Fibroblast of peridontal ligament (primary cell): ENCODE measurements around the gene FOXD4L3.
"Not testable (repeated sequence)": the region's sequence is repeated elsewhere in the genome, so short reads cannot be mapped to it uniquely, and the experiment has no call there.

ENCODE experiments used
- DNase-seq: peaks from one replicate; pipeline ENCODE4 v3.0.0-alpha.2; 2010; ENCODE audit errors: extremely low read depth

FOXD4L3 gene

DNA sequence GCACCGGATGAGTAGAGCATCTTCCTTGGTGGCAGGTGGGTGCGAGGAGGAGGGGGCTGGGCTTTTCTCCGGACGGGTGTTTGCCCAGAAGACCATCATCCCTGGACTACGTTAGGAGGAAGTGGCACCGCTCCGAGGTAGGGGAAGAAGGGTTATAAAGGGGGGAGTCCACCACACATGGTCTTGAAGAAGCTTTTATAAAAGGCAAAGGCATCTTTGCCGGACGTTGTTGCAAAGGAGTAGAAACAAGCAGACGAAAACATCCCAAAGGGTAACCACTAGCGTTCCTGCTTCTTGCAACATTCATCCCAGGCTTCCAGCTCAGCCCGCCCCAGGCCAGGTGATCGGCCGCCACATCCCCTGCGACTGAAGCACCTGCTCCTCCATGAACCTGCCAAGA lies at the start of gene FOXD4L3:
Gene FOXD4L3, plus strand, starts transcription at position 301 of the 400 bp plus-strand sequence. Its CDS starts 85 bp downstream, at position 386.
- DNase-seq: not testable (repeated sequence)

DNA sequence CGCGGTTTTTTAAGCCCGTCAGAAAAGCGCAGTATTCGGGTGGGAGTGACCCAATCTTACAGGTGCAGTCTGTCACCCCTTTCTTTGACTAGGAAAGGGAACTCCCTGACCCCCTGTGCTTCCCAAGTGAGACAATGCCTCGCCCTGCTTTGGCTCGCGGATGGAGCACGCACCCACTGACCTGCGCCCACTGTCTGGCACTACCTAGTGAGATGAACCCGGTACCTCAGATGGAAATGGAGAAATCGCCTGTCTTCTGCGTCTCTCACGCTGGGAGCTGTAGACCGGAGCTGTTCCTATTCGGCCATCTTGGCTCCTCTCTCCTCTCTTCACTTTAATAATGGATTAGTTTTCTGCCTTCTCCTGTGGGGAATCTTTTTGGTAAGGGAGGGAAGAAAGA lies 21.6 kb upstream of the FOXD4L3 start:
- not testable (repeated sequence) for DNase-seq

DNA sequence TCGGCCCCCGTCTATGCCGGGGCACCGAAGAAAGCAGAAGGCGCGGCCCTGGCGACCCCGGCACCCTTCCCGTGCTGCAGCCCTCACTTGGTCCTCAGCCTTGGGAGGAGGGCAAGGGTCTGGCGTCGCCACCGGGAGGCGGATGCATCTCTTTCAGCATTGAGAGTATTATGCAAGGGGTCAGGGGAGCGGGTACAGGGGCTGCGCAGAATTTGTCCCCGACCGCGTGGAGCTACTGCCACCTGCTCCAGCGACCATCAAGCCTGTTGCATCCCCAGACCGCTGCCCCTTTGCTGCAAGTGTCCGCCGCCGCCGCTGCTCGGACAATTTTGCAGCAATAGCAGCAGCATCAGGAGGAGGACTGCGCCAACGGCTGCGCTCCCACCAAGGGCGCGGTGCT lies 1.1 kb downstream of the FOXD4L3 start:
- DNase-seq: not testable (repeated sequence)

DNA sequence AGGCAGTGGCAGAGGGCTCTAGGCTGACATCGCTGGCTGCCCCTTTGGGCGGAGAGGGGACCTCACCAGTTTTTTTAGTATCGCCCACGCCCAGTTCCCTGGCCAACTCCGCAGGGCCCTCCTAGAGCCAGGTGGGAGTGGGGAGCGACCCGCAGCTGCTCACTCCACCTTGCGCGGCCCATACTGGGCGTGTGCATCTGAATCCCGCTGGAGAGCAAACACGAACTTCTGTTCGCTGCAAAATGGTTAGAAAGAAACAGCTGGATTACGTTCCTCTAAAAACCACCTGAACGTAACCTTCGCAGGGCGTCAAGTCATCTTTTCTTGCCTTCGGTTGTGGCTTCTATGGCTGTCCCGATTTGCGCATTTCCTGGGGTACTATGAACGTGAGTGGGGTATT lies 1.5 kb downstream of the FOXD4L3 start:
- not testable (repeated sequence) for DNase-seq

DNA sequence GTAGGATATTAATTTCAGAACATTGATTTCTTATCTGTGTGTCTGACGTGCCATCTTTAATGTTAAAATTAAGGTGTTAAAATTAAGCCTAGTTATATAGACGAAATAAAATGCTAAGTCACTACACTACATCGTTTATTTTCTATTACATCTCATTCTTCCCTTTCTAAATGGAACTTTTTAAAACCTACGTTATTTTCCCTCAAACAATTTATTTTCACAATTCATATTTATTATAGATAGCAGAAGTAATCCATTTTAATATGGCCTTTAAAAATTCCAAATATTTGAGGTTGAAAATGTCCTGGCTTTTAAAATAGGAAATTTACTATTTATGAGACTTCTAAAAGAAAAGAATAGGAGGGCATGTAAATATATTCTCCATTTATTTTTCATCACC lies 2.1 kb downstream of the FOXD4L3 start:
- DNase-seq: not testable (repeated sequence)

DNA sequence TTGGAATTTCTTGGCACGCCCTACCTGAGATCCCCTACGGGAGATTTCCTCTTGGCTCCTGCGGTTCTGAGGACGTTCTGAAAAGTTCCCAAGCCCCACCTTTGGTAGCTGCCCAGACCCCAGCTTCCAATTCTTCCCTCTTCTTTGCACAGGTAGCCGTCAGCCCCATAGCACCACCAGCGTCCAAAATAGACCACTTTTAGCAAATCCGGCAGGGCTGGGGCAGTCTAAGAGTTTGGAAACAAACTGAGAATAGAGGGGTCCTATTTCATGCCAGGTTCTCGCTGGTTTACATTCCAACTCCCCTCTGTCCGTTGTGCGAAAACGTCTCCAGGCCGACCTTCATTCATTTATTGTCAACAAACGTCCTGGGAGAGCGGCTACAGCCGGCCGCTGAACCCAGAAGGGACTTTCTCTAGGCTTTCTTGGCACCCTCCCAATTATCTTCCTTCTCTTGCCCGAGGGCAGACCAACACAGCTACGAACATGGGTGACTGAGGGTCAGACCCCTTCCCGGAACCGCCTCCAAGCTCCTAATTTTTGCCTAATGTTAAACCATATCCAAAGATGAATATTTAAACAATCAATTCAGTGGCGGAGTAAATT lies 3.1 kb downstream of the FOXD4L3 start:
- not testable (repeated sequence) for DNase-seq

DNA sequence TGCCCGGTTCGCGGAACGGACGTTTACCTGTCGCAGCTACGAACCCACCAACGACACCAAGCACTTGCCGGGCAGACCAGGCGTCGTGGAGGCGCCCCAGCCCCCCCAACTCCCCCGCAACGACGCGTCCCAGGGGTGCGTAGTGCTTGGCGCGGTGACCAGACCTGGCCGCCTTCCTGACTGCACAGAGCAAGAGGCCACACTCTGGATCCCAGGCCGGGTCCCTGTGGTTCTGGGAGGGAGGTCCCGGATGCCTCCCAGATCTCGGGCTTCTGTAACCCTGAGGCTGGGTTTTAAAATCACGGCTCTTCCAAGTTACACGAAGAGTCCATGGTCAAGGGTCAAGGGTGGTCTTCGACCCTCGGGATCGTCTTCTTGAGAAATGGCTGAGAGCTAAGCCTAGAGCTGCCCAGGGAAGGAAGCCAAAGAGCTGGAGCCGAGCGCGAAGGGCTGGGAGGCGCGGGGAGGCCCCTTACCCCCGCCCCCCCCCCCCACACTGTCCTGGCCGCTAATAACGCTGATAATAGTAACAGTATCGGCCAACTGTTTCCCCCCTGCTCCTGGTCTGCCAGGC lies 3.8 kb downstream of the FOXD4L3 start:
- DNase-seq: not testable (repeated sequence)

DNA sequence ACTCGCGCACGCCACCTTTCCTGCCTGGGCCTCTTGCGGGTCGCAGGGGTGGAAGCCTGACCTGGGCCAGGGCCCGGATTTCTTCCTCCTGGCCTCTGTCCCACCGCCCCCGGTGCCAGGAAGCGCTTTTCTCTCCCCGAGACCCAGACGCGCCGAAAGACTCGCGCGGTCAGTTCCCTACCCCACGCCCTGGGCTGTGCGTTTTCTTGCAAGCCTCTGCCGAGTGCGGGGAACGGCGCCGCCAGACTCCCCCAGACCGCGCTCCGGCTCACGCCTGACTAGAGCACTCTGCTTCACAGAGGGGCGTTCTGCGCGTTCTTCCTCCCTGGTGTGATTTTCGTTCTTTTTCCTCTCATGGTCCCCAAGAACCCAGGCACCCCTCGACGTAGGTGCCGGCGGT lies 4.5 kb downstream of the FOXD4L3 start:
- DNase-seq: not testable (repeated sequence)

DNA sequence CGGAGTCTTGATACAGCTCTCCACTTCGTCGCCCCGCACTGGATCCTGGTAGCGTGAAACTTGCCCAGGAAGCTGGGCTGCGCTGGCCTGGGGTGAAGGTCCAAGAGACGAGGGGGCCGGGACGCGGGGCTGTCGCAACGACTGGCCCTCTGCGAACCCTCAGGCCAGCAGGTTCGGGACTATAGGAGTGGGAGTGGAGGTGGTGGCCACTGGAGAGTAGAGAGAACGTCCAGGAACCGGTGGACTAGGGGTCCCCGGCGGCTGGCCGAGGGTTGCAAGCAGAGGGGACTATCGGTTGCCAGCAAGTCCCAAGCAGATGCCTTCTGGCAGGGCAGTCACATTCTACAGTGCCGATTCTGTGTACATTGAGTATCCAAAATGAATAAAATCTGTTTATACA lies 5.0 kb downstream of the FOXD4L3 start:
- not testable (repeated sequence) for DNase-seq

DNA sequence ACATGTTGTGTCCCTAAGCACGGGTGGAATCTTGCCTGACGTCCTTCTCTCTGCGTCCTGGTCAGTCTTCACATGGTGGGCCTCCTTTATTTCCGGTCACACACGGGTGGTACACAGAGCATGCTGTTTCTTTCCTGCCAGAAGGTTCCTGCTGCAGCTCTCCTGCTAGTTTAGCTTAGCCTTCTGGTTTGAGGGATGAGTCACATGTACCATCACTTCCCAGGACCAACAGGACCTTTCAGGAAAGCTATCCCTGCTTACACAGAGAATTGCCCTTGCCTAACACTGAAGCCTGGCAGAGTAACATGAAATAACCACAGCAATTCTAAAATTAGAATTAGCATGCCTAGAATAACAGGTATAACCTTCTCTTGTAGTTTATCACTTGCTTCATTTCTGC lies 8.5 kb downstream of the FOXD4L3 start:
- not testable (repeated sequence) for DNase-seq

DNA sequence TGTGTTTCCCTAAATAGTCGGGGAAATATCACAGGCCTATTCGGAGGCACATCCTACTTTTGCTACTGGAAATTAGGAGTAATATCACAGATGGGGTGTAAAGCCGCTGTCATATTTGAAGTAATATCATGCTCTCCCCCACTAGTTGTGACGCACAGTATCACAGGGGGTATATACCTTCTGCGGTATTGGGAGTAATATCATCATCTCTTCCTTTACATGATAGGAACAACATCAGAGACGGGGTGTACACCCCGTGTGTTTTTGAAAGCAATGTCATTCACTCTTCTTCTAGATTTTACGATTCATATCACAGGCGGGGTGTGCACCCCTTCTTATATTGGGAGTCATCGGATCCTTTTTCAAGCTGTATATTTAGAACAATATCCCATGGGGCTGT lies 15.5 kb downstream of the FOXD4L3 start:
- DNase-seq: not testable (repeated sequence)

DNA sequence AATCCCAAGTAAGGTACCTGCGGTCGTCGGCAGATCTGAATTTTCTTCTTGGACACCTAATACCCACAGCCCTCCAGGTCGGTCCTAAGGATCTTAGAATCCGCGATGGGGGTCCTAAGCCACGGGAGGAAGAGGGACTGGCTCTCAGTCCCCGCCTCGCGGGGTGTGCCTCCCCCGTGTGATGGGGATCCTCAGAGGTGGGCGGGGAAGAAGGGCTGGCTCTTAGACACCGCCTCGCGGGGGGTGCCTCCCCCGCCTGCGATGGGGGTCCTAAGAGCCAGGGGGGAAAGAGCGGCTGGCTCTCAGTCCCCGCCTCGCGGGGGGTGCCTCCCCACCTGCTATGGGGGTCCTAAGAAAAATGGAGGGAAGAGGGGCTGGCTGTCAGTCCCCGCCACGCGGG lies 21.1 kb downstream of the FOXD4L3 start:
- not testable (repeated sequence) for DNase-seq

DNA sequence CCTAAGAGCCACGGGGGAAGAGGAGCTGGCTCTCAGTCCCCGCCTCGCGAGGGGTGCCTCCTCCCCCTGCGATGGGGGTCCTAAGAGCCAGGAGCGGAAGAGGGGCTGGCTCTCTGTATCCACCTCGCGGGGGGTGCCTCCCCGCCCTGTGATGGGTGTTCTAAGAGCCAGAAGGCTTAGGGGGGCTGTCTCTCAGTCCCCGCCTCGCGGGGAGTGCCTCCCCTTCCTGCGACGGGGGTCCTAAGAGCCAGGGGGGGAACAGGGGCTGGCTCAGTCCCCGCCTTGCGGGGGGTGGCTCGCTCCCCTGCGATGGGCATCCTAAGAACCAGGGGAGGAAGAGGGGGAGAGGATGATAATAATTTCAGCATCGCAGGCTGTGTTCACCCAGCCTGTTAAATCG lies 21.9 kb downstream of the FOXD4L3 start:
- DNase-seq: not testable (repeated sequence)

DNA sequence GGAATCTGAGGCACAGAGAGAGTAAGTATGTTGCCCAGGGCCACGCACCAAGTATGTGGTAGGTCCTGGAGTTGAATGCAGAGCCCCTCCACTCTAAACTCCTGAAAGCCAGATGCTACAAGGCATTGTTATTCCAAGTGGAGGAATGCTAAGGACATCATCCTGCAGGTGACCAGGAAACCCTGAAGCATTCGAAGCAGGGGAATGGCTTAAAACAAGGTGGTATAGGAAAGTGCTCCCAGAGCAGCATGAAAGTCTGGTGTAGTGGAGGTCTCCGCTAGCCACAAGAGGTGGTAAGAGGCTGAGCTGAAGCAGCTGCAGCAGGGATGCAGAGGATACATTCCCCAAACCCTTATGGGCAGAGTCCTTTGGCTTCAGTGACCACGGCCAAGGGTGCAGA lies 26.4 kb downstream of the FOXD4L3 start:
- not testable (repeated sequence) for DNase-seq

DNA sequence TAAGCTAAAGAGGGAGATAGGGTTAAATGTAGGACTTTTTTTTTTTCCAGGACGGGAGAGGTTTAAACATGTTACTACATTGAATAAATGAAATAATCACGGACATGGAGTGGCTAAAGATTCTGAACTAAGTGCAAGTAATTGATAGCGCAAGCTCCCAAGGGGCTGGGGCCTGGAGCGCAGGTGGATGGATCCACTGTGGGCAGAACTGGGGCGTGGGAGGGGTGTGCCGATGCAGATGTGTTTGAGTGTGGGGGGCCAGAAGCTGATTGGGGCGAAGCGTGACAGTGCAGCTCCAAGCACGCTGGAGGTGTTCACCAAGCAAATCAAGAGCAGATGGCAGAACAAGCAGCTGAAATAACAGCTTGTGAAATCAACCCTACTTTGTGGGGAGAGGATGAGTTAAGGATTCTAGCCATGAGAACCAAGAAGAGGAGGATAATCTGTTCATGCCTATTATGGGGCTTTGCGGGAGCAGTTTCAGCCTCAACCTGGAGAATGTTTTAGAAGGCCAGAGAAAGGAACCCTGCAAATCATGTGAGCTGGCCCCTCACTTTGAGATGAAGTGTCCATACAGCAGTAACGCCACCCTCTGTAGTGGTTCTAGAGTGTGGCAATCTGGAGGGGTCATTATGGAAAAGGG lies 28.0 kb downstream of the FOXD4L3 start:
- not testable (repeated sequence) for DNase-seq

DNA sequence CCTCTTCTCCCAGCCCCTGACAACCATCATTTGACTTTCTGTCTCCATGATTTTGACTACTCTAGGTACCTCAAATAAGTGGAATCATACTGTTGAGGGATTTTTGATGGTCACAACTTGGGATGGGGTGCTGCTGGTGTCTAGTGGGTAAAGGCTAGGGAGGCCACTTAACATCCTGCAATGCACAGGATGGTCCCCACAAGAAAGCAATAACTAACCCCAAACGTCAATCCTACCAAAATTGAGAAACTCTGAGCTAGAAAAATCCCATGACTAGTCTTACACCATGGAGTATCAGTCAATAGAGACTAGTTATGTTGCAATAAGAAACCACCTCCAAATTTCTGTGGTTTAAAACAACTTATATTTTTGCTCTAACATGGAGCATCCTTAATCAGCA lies 29.5 kb downstream of the FOXD4L3 start:
- DNase-seq: not testable (repeated sequence)

DNA sequence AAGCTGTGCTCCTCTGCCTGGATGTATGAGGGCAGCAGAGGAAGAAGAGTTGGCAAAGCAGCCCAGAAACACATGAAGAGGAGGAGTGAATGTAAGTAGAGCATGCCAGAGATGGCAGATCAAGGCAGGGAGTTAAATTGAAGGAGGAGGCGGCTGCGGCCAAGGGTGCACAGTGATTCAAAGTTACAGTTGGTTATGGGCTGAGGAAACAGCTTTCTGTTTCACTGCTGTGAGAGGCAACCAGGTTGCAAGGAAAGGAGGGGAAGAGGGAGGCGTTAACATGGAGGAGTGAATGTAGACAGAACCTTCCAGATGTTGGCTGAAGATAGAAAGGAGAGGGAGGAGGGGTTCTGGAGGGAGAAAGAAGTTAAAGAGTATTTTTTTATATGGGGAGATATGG lies 33.3 kb downstream of the FOXD4L3 start:
- DNase-seq: not testable (repeated sequence)

DNA sequence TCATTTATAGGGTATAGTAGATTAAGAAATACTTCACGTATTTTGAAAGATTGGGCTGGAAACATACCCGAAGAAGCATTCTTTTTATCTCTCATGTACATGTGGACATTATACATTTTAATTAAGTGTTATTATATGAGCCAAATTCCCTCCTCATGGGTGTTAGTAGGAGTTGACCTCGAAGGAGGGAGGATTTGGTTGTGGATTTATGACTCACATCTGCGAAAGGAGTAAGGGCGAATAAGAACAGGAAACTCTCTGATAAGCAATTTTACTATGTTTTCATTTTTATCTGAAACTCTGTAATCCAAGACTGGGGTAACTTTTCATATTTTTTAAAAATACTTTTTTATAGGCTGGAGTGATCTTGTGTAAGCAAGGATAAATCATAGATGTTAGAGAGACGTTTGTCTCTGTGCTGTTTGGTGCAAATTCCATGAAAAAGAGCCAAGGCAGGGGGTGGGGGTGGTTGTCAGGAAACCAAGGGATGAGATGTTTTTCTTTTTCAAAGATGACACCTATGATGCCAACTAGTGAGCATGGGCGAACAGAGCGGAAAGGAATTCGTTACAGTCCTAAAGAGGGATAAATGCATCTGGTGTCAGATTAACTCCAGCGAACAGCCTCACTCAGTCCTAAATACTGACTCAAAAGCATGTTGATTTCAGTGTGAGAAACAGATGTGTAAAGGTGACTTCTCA lies 34.1 kb downstream of the FOXD4L3 start:
- not testable (repeated sequence) for DNase-seq

DNA sequence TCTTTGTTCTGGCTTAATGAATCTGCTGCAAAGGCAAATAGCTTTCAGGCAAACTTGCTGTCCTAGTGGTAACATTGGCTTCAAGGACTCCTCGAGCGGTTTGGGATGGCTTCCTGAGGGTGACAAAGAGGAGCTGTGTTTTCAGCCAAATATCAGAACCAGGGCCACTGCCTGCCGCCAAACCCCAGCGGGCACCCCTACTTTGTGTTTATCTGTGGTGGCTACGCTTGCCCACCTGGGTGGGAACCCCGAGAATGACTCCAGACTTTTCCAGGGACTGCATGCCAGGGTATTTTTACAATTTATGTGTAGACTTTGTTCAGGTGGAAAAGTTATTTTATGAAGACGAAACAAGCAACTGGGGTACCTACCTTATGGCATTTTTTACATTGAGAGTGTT lies 35.3 kb downstream of the FOXD4L3 start:
- not testable (repeated sequence) for DNase-seq

DNA sequence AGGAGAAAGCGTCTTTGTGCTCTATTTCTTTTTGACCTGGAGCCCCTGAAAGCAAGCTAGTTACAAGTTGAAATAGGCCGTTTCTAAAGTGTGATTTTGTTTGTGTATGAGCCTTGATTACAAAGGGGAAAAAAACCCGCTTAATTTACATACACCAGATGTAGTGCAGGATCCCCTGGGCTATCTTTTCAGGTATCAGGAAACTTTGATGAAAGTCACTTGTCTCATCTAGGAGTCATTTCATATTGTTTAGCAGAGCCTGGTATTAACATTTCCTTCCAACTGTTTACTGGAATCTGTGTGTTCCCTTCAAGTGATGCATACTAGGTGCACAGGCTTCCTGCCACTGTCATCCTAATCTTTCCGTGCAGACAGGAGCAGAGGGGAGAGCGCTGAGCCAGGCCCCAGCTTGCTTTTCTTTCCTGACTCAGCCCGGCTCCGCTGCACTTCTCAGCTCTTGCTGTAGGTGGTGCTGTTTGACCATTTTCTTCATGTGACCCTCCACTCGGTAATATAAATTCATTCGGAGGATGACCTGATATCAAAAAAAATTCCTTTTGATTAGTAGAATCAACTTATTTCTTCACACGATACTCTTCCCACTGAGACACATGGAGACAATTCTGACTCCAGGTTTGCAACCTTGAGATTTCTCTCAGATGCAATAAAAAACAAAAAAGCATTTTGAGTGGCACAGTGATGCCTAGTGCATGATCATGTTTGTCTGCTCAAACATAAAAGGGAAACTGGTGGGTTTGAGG lies 39.8 kb downstream of the FOXD4L3 start:
- DNase-seq: not testable (repeated sequence)

DNA sequence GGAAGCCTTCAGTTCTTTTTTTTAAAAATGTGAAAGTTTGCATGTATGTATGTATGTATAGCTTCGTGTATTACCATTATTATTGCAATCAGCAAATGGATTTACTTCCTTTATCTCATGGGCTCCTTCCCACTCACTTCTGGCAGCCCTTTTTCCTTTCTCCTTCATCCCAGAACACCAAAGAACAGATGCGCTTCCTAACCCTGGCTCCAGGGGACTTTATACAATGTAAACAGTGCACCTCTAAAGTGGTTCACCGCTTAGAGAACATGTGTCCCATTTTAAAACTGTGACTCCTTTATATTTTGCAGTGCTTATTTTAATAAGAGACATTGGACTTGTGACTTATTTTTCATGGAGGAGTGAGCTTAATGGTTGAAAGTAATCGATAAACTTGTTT lies 40.6 kb downstream of the FOXD4L3 start:
- DNase-seq: not testable (repeated sequence)

DNA sequence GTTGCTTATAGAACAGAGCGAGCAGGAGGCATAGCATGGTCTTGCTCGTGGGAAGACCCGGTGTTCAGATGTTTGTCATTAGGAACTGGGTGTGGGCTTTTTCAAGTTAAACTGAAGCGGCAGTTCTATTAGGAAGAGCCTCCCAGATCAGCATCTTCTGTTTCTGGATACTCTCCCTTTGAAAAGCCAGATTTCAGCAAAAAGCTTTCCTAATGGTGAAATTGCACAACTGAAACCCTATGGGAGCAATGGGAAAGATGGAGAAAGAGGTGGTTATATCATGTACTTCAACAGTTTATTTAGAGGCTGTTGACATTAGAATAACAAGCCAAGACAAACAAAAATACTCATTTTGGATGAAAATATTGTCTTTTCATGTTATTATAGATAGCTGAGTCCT lies 41.3 kb downstream of the FOXD4L3 start:
- DNase-seq: not testable (repeated sequence)
